HCT116 (cell line): ENCODE measurements around the gene GMPR2. TPM values are rescaled to one million over a fixed set of nuclear protein-coding genes. Genes with fewer than 3 reads are reported as not detected.
A peak's percentile ranks its signal among the peaks of the same experiment; 100 is the strongest.

ENCODE experiments used
- ATAC-seq: fragments of 200-7000 bp; cut with Tn5 transposase; 2 replicates; pipeline ENCODE4 v1.9.1; 2020; ENCODE audit warnings: mild to moderate bottlenecking, moderate library complexity
- BruUV-seq: library from RNA; stranded (reverse); fragments of 400-500 nt; replicated peaks from 2 replicates; lab custom pipeline; 2021; lab: Mats Ljungman, UMichigan
- CTCF ChIA-PET: fragments of 300-600 bp; sonication (Branson Sonifier 250); formaldehyde crosslinking; loops from one replicate; lab custom pipeline; 2021; ENCODE audit warnings: antibody characterized with exemption; lab: Charles Lee
- POLR2A ChIA-PET: fragments of 300-600, 350-600 bp; sonication (Branson Sonifier 250); formaldehyde crosslinking; loops from one replicate; lab custom pipeline; 2021; ENCODE audit warnings: antibody characterized with exemption; lab: Charles Lee
- RAD21 ChIA-PET, 2 experiments: fragments of 300-600 bp; sonication (Branson Sonifier 250); formaldehyde crosslinking; loops; one replicate each; lab custom pipeline; 2023; ENCODE audit warnings: low total read pairs in 2 of 2; ENCODE audit not compliant: uncharacterized antibody in 2 of 2, unreplicated experiment in 2 of 2, low non-redundant PET in 1 of 2; lab: Charles Lee
- DNase-seq: peaks from one replicate; pipeline ENCODE4 v3.0.0-alpha.2; 2010; ENCODE audit warnings: low read depth, low spot score
- H2AFZ ChIP-seq: fragments of 200-600 bp; shearing (Covaris generic), sonication (generic); 2 replicates; pipeline ENCODE4 v1.6.1; 2017; ENCODE audit warnings: low read depth, mixed run types, mixed read lengths, antibody characterized with exemption, low read length; ENCODE audit not compliant: poor library complexity, severe bottlenecking
- H3K27ac ChIP-seq: 2 replicates; pipeline ENCODE4 v1.5.1; 2012; ENCODE audit warnings: low read depth, low read length
- H3K27me3 ChIP-seq: fragments of 200-600 bp; sonication (generic); 2 replicates; pipeline ENCODE4 v1.6.1; 2016; ENCODE audit warnings: mixed run types, low read length, mixed read lengths; ENCODE audit not compliant: insufficient read depth
- H3K36me3 ChIP-seq, 2 experiments: fragments of 200-500 bp in 1 of 2; fragments of 200-600 bp in 1 of 2; sonication (Bioruptor generic) in 1 of 2; sonication (generic) in 1 of 2; 2 replicates each; pipeline versions ENCODE4 v1.5.1 to v1.6.1; 2014 to 2016; ENCODE audit warnings: low read length in 2 of 2, inconsistent platforms in 1 of 2, mixed read lengths in 1 of 2, mixed run types in 1 of 2; ENCODE audit not compliant: insufficient read depth in 2 of 2, control insufficient read depth in 1 of 2
- H3K4me1 ChIP-seq, 2 experiments: fragments of 200-600 bp in 1 of 2; sonication (generic) in 1 of 2; 2 replicates each; pipeline versions ENCODE4 v1.5.1 to v1.6.1; 2012 to 2017; ENCODE audit warnings: low read length in 2 of 2, inconsistent platforms in 1 of 2, mild to moderate bottlenecking in 1 of 2, mixed read lengths in 1 of 2, mixed run types in 1 of 2, moderate library complexity in 1 of 2; ENCODE audit not compliant: insufficient read depth in 2 of 2, control insufficient read depth in 1 of 2
- H3K4me2 ChIP-seq: fragments of 200-600 bp; sonication (generic); 2 replicates; pipeline ENCODE4 v1.6.1; 2017; ENCODE audit warnings: mixed run types, low read length, mixed read lengths
- H3K4me3 ChIP-seq, 2 experiments: fragments of 200-600 bp in 1 of 2; sonication (generic) in 1 of 2; replicated peaks in 1 of 2; 2 replicates each; pipeline ENCODE4 v1.5.1; 2011 to 2016; ENCODE audit warnings: low read length in 2 of 2, control low read depth in 1 of 2, low read depth in 1 of 2, mild to moderate bottlenecking in 1 of 2, mixed read lengths in 1 of 2, mixed run types in 1 of 2
- H3K79me2 ChIP-seq: fragments of 200-600 bp; sonication (generic); 2 replicates; pipeline ENCODE4 v1.6.1; 2017; ENCODE audit warnings: mild to moderate bottlenecking, mixed run types, low read length, moderate library complexity, mixed read lengths; ENCODE audit not compliant: insufficient read depth
- H3K9ac ChIP-seq: fragments of 200-600 bp; sonication (generic); 2 replicates; pipeline ENCODE4 v1.6.1; 2016; ENCODE audit warnings: low read length, mixed read lengths
- H3K9me2 ChIP-seq: fragments of 200-600 bp; sonication (generic), shearing (Covaris generic); 2 replicates; pipeline ENCODE4 v1.6.1; 2017; ENCODE audit warnings: mixed run types, mild to moderate bottlenecking, moderate library complexity; ENCODE audit not compliant: insufficient read depth
- H3K9me3 ChIP-seq, 2 experiments: fragments of 200-500 bp in 1 of 2; fragments of 200-600 bp in 1 of 2; sonication (Bioruptor generic) in 1 of 2; sonication (generic) in 1 of 2; 2 replicates each; pipeline ENCODE4 v1.6.1; 2014 to 2017; ENCODE audit warnings: low read length in 2 of 2, mixed read lengths in 2 of 2, inconsistent platforms in 1 of 2, low read depth in 1 of 2, mild to moderate bottlenecking in 1 of 2, mixed run types in 1 of 2, moderate library complexity in 1 of 2; ENCODE audit not compliant: control insufficient read depth in 1 of 2, insufficient read depth in 1 of 2
- H4K20me1 ChIP-seq: fragments of 200-600 bp; sonication (generic), shearing (Covaris generic); 2 replicates; pipeline ENCODE4 v1.6.1; 2017; ENCODE audit warnings: mixed run types, mild to moderate bottlenecking, moderate library complexity; ENCODE audit not compliant: insufficient read depth
- EZH2 ChIP-seq: fragments of 200-600 bp; sonication (generic); IDR thresholded peaks from 2 replicates; pipeline ENCODE4 v1.6.1; 2017; ENCODE audit warnings: antibody characterized with exemption, mixed run types
- intact Hi-C: fragments of 100-400 bp; cut with micrococcal nuclease; formaldehyde crosslinking; loops from 2 replicates; pipeline ENCODE4 v1.10.0; 2022
- total RNA-seq: library from RNA; stranded (reverse); gene quantifications from one replicate; pipeline ENCODE4 v1.2.1, GENCODE V29; 2021; ENCODE audit not compliant: unreplicated experiment
- TF ChIP-seq, protein P1 (sequence below), 3 experiments: fragments of 200-600 bp in 1 of 3; sonication (generic) in 1 of 3; IDR thresholded peaks in 2 of 3; conservative IDR thresholded peaks in 1 of 3; 2 replicates each; pipeline ENCODE4 v1.5.1; 2012 to 2017; ENCODE audit warnings: low read depth in 2 of 3, low read length in 2 of 3, antibody characterized with exemption in 1 of 3, borderline replicate concordance in 1 of 3, control low read depth in 1 of 3, mild to moderate bottlenecking in 1 of 3, mixed read lengths in 1 of 3, mixed run types in 1 of 3, moderate library complexity in 1 of 3; ENCODE audit not compliant: insufficient read depth in 1 of 3

The GMPR2 gene
- total RNA-seq, 1 experiment from 2014 or later = 66.9 TPM

DNA sequence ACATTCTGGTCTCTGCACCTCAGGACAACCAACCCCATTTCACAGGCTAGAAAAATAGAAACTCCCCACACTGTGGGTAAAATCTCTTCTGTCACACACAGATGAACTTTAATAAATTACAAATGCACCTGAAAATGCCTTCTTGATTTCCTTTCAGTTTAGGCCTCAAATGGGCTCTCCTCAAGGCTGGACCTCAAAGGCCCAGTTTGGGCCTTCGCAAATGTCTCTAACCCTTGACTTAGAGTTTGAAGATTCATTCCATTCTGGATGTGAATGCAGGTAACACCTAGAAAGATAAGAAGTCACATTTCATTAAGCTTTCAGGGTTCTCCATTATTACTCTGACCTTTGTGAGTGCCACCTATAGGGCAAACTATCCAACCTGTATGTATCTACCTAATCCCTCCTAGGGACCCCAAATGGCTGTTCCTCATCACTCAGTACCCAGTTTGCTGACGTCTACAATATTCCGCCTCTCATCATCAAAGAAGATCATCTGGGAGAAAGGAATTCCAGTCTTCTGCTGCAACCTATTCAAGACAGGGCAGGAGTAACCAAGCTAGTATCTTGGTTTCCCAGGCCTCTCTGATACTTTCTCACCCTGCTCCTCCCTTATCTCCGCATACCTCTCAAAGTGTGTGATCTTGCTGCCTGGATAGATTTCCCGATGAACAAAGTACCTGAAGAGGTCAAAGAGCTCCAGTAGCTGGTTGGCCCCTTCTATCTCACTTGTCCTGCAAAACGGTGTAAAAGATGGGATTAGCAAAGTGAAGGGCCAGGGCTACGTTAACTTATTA lies 18.7 kb upstream of the GMPR2 start:
- BruUV-seq = TSS peak; percentile 92
- Histone ChIP-seq H3K79me2 (peaks cover 14% of the 10 kb centered on the region; the same call in 1 of the 2 replicates), H3K9me2 (no peaks in the 10 kb centered on the region), H3K27me3 (no peaks in the 10 kb centered on the region), H3K4me1 (peaks cover 22 to 29% of the 10 kb centered on the region in 2 experiments), H3K27ac (peak overlapping the region; percentile 96), H3K9me3 (no peaks in the 10 kb centered on the region), H3K4me3 (peak overlapping the region; percentile 51 to 89), H4K20me1 (no peaks in the 10 kb centered on the region)
- no peak for ATAC-seq
- intact Hi-C loops = loop anchor here (5.0 to 10.0 kb wide), 2 partner anchors 102 to 221 kb away; partner anchors contain the start of genes DCAF11 and NRL
- no peak for TF ChIP-seq EZH2
- TF ChIP-seq, protein P1, sequence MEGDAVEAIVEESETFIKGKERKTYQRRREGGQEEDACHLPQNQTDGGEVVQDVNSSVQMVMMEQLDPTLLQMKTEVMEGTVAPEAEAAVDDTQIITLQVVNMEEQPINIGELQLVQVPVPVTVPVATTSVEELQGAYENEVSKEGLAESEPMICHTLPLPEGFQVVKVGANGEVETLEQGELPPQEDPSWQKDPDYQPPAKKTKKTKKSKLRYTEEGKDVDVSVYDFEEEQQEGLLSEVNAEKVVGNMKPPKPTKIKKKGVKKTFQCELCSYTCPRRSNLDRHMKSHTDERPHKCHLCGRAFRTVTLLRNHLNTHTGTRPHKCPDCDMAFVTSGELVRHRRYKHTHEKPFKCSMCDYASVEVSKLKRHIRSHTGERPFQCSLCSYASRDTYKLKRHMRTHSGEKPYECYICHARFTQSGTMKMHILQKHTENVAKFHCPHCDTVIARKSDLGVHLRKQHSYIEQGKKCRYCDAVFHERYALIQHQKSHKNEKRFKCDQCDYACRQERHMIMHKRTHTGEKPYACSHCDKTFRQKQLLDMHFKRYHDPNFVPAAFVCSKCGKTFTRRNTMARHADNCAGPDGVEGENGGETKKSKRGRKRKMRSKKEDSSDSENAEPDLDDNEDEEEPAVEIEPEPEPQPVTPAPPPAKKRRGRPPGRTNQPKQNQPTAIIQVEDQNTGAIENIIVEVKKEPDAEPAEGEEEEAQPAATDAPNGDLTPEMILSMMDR (IDR thresholded peaks at IDR 0.05 in 2 of 3, conservative IDR thresholded peaks at IDR 0.05 in 1 of 3; ENCODE audit: borderline replicate concordance in 1 of 3, insufficient read depth in 1 of 3, low read depth in 2 of 3, low read length in 2 of 3) = peak in 1 of 3 experiments; percentile 22; a peak in 1 of 6 replicates
- TF ChIP-seq, all 23 proteins: peak for 1
- no peak for DNase-seq
- H3K4me2 ChIP-seq = peak overlapping the region; percentile 87
- peaks cover 9 to 15% of the 10 kb centered on the region in 2 experiments; a peak in 2 of 4 replicates for H3K36me3 ChIP-seq
- CTCF ChIA-PET = interaction anchor here (0.6 to 2.6 kb wide), 8 partner anchors 28 to 218 kb away, joined by 3 to 9 read pairs (median 4); partner anchors contain the start of genes CIDEB, IRF9 and TINF2
- RAD21 ChIA-PET = no interaction called here
- POLR2A ChIA-PET = interaction anchor here (0.7 to 1.5 kb wide), 8 partner anchors 19 to 218 kb away, joined by 3 to 8 read pairs (median 4); partner anchors contain the start of genes DHRS1, IPO4, IRF9 and NOP9
- peak overlapping the region; percentile 96 for H3K9ac ChIP-seq
- H2AFZ ChIP-seq = no peak overlapping the region
